ENCODE measurements around the gene NVL.

Gene NVL

DNA sequence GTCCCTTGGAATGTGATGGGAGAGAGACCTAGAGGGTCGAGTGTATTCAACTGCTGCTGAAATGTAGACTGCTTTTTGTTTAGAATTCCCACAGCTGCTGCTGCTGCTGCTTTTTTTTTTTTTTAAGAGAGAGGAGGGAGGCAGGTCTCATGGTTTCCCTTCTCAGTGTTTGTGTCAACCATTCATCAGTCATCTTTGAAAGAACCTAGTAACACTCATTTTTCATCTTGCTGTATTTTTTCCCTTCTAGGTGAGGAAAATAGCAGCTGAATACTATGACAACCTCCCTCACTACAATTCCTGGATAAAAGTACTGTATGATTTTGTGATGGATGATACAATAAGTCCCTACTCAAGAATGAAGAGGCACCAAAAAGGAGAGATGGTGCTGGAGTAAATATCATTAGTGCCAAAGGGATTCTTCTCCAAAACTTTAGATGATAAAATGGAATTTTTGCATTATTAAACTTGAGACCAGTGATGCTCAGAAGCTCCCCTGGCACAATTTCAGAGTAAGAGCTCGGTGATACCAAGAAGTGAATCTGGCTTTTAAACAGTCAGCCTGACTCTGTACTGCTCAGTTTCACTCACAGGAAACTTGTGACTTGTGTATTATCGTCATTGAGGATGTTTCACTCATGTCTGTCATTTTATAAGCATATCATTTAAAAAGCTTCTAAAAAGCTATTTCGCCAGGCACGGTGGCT lies 137.7 kb downstream of the NVL start:
- no peak for DNase-seq

DNA sequence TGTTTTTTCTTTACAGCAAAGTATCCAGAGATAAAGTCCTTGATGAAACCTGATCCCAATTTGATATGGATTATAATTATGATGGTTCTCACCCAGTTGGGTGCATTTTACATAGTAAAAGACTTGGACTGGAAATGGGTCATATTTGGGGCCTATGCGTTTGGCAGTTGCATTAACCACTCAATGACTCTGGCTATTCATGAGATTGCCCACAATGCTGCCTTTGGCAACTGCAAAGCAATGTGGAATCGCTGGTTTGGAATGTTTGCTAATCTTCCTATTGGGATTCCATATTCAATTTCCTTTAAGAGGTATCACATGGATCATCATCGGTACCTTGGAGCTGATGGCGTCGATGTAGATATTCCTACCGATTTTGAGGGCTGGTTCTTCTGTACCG lies 140.4 kb downstream of the NVL start:
- DNase-seq: no peak

DNA sequence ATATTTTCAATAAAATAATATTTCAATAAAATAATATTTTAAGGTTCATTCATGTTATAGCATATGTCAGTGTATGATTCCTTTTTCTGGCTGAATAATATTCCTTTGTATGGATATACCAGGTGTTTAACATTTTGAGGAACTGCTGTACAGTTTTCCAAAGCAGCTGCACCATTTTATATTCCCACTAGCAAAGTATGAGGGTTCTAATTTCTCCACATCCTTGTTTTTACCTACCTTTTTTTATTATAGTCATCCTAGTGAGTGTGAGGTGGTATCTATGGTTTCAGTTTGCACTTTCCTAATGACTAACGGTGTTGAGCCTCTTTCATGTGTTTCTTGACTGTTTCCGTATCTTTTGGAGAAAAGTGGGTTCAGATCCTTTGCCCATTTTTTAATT lies 141.7 kb downstream of the NVL start:
- DNase-seq: no peak

DNA sequence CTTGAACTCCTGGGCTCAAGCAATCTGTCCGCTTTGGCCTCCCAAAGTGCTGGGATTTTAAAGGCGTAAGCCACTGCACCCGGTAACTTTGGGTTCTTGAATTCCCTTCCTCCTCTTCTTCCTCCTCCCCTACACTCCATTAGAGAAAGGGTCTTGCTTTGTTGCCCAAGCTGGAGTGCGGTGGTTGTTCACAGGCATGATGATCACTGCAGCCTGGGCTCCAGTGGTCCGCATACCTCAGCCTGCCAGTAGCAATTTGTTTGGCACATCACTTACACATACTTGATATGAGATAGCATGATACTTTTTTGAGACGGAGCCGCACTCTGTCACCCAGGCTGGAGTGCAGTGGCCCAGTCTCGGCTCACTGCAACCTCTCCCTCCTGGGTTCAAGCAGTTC lies 144.8 kb downstream of the NVL start:
- no peak for DNase-seq

DNA sequence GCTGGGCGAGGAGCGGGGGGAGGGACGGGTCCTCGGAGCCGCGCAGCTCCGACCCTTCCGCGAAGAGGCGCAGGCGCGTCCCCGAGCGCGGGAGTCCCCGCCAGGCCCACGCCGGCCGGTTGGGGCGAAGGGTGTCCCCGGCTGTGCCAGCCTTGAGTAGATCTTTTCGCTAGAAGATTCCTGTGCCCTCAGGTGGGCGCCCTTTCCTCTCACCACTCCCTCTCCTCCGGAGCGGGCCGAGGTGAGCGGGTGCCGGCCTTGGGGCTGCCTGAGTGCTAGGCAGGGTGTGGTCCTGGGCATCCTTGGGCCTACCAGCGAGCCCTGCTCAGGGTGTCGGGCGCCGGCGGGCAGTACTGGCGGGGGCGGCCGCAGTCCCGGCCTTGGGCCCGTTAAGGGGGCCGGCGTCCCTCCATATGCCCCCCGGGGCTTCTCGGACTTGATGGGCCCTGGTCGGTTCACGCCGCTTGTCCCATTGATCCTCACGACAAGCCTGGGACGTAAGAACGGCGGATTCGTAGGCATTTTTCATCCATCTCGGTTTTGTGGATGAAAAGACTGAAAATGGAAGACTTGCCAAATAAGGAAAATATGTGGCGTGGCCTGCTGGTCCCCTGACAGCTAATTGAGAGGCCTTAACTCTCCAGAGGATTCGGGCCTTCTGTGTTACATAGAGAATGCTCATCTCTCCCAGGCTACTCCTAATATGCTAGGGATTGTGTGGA lies 146.2 kb downstream of the NVL start:
- peak; percentile 66 for DNase-seq

DNA sequence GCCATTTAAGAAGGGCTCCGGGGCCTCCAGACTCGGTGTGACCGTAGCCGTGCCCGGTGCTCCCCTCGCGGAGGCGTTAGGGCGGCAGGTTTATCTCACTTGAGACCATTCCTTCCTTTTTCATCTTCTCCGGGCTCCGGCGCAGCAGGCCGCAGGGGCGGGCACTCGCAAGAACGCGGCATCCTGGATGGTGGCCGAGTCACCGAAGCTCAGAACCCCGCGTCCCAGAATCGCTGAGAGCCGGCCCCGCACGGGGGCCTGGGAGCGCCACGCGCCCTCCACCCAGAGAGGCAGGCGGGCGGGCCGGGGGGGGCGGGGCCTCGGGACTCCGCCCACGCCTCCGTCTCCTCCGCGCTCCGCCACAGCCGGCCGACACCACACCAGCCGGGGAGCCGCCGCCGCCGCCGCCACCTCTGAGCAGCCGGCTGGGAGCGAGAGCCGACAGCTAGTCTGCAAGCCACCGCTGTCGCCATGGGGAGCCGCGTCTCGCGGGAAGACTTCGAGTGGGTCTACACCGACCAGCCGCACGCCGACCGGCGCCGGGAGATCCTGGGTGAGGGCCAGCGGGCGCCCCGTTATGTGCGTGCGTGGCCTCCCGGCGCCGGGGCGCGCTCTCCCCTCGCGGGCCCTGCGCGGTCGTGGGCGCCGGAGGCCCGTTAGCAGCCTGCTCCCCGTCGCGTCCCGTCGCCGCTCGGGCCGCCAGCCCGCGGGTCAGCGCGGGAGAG lies 146.9 kb downstream of the NVL start, which contains the start of gene DEGS1:
Gene DEGS1 (plus strand): TSS at position 375 of the 725 bp plus-strand sequence. CDS start 97 bp downstream, at position 472.
- DNase-seq: peak; percentile 95

DNA sequence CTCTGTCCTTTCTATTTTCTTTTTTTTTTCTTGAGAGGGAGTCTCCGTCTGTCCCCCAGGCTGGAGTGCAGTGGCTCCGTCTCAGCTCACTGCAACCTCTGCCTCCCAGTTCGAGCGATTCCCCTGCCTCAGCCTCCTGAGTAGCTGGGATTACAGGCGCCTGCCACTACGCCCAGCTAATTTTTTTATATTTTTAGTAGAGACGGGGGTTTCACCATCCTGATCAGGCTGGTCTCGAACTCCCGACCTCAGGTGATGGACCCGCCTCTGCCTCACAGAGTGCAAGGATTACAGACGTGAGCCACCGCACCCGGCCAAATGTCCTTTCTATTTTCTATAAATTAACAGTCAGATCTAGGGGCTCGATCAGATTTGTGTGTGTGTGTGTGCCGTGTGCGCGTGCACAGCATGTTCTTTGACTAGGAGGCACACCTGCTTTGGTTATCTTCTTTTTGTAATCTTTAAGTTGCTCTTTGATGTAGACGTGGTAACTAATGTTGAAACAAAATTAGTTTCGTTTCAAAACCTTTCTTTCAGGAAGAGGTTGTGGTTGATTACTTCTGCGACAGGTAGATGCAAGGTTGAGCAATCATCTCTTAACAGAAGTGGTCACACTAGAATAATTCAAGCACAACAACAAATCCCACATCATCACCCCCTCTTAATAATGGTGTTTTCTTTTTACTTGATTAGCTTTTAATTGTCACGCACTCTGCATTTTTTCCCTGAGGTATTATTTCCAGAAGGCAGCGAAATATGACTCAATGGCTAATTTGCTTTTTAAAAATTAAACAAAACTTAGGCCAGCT lies 147.7 kb downstream of the NVL start:
- DNase-seq: peak; percentile 64

DNA sequence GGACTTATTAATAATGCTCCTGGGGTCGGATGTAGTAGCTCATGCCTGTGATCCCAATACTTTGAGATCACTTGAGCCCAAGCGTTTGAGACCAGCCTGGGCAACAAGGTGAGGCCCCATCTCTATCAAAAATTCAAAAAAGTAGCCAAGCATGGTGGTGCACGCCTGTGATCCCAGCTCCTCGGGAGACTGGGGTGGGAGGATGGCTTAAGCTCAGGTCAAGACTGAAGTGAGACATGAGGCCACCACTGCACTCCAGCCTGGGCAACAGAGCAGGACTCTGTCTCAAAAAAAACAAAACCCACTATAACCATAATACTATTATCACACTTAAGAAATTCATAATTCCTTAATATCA lies 148.5 kb downstream of the NVL start:
- DNase-seq: no peak

DNA sequence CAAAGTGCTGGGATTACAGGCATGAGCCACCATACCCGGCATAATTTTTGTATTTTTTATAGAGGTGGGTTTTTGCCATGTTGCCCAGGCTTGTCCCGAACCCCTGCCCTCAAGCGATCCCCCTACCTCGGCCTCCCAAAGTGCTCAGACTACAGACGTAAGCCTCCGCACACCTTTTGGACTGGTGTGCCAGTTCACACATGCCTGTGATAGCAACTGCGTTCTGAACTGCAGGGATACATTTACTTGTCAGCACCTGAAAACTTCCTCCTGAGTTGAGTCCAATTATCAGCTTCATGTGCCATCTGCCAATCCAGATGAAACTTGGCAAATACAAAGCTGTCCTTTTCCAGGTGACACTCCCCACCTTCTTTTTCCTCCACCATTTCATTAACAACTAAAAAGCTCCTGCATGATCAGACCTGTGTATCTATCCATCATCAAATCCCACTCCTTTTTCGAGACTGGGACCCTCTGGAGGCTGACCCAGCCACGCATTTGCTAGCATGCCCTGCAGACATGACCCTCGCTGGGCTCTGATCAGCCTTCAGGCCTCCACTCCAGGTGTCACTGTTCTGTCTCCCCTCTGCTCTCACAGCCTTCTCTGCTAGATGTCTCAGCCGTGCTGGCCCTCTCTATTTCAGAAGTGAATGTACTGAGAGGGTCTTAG lies 149.1 kb downstream of the NVL start:
- no peak for DNase-seq

DNA sequence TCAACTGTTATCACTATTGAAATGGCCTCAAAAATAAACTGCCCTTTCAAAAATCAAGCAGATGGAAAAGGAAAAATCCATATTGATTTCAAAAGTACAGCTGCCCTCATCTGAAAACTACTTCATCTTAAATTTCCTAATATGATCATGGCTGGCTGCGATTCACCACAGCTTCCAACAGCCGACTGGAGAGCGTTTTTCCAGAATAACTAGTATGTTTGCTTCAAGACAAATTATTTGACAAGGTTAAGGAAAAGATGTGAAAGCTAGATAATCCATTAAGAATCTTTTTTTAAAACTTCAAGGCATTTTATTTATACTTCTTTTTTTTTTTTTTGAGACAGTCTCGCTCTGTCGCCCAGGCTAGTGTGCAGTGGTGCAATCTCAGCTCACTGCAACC lies 151.1 kb downstream of the NVL start:
- DNase-seq: no peak

DNA sequence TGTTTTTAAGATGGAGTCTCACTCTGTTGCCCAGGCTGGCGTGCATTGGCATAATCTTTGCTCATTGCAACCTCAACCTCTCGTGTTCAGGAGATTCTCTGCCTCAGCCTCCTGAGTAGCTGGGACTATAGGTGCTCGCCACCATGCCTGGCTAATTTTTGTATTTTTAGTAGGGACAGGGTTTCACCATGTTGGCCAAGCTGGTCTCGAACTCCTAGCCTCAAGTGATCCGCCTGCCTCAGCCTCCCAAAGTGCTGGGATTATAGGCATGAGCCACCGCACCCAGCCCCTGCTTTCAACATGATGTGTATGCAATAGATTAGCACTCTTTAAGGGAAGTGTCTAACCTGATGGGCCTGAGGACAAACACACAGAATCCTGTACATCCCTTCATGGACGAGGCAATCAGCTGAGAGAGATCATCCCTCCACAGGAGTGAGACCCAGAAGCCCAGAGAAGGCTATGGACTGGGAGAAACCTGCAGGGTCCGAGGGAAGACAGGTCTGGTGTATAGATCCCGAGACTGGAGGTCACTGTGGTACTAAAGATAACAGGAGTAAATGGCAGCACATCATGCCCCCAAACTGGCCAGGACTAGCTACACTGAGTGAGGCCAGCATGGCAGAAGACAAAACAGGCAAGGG lies 152.5 kb downstream of the NVL start:
- DNase-seq: no peak
